ENCODE results near the gene PTX4. TPM values are rescaled to one million over a fixed set of nuclear protein-coding genes. Genes with fewer than 3 reads are reported as not detected.

Gene PTX4
- total and polyA plus RNA-seq, 9 of the 15 experiments (the other 6 are each of a cell fraction or from before 2014, with no cell fraction given), result 0.11 TPM; not detected in 8

DNA sequence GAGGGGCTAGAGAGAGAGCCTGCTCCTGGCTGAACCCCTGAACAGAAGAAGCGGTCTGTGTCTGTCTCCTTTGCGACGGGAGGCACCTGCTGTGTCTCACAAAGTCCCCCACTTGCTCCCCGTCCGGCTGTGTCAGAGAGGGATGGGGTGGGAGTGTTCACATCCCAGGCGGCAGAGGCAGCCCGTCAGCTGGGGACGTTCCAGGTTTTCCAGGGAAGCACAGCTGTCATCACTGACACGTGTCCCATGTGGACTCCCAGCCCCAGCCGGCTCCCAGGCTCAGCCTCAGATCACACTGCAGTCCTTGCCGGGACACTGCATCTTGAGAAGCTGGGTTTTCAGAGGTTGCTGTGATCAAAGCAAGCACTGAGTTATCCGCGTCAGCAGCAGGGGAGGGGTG, 6.0 kb upstream of the PTX4 start:
- Histone ChIP-seq H3K36me3 (ENCODE audit: control insufficient read depth, insufficient read depth, low read length) (peaks cover 54% of the 10 kb centered on the region; the same call in 2 of the 3 replicates), H3K79me2 (ENCODE audit: control insufficient read depth, insufficient read depth, low read length) (peaks cover 32% of the 10 kb centered on the region), H3K4me1 (replicated peaks in 1 of 2; ENCODE audit: control insufficient read depth in 2 of 2, insufficient read depth in 2 of 2, low read length in 2 of 2) (peaks cover 16 to 54% of the 10 kb centered on the region in 2 experiments; a peak in 3 of 5 replicates), H3K27me3 (ENCODE audit: control insufficient read depth in 2 of 2, insufficient read depth in 2 of 2, low read length in 2 of 2) (no peaks in the 10 kb centered on the region), H3K4me3 (peak overlapping the region; percentile 92; the same call in 1 of the 2 replicates), H3K4me2 (ENCODE audit: insufficient read depth, low read length) (peak overlapping the region; percentile 87; the same call in 1 of the 2 replicates), H2AFZ (ENCODE audit: low read depth, low read length) (no peak overlapping the region), H3K9me1 (ENCODE audit: control insufficient read depth, insufficient read depth, low read length) (no peaks in the 10 kb centered on the region), H4K20me1 (replicated peaks; ENCODE audit: control insufficient read depth, insufficient read depth, low read length) (peaks cover 7% of the 10 kb centered on the region; the same call in 1 of the 2 replicates), H3K9me3 (replicated peaks; ENCODE audit: control insufficient read depth, insufficient read depth, low read depth, low read length) (no peaks in the 10 kb centered on the region), H3K9ac (ENCODE audit: insufficient read depth in 1 of 2, low read depth in 2 of 2, low read length in 2 of 2) (peak overlapping the region in 1 of 2 experiments; percentile 99; a peak in 2 of 4 replicates), H3K27ac (ENCODE audit: extremely low read depth, low read depth, low read length) (no peak overlapping the region)
- FAIRE-seq, result no peak
- intact Hi-C loops (cut with micrococcal nuclease), result no loop called here
- ATAC-seq, result no peak
- ChIA-PET CTCF (ENCODE audit: low intra/inter-chr PET ratio) (no interaction called here), POLR2A (interaction anchor here (0.9 kb wide), 1 partner anchor 184 kb away, joined by 3 read pairs; no protein-coding TSS in a partner anchor)
- 93% methylated on average over 13 of the region's 13 CpGs for WGBS (ENCODE audit: insufficient coverage, low coverage, missing lambda C conversion rate)
- no peak for DNase-seq (ENCODE audit: extremely low read depth in 1 of 4, low spot score in 3 of 4)
- no TSS peak for BruUV-seq (replicated peaks)
- in situ Hi-C loops (cut with MboI), result no loop called here
- no peak for TF ChIP-seq ESRRA (IDR thresholded peaks at IDR 0.05; ENCODE audit: borderline replicate concordance, low read depth)
- no peak for TF ChIP-seq PPARD (CRISPR knock-in tag; IDR thresholded peaks at IDR 0.05)
- no peak for TF ChIP-seq RBFOX2 (IDR thresholded peaks at IDR 0.05; ENCODE audit: low read depth, low read length)
- TF ChIP-seq ZNF197 (CRISPR knock-in tag; IDR thresholded peaks at IDR 0.05; ENCODE audit: low read depth), result no peak
- no peak for TF ChIP-seq ATF7 (IDR thresholded peaks at IDR 0.05)
- TF ChIP-seq STAG1 (CRISPR knock-in tag; IDR thresholded peaks at IDR 0.05; ENCODE audit: borderline replicate concordance), result no peak
- no peak for TF ChIP-seq PML (IDR thresholded peaks at IDR 0.05; ENCODE audit: low read length)
- TF ChIP-seq, protein P1, sequence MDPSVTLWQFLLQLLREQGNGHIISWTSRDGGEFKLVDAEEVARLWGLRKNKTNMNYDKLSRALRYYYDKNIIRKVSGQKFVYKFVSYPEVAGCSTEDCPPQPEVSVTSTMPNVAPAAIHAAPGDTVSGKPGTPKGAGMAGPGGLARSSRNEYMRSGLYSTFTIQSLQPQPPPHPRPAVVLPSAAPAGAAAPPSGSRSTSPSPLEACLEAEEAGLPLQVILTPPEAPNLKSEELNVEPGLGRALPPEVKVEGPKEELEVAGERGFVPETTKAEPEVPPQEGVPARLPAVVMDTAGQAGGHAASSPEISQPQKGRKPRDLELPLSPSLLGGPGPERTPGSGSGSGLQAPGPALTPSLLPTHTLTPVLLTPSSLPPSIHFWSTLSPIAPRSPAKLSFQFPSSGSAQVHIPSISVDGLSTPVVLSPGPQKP (CRISPR knock-in tag; IDR thresholded peaks at IDR 0.05), result no peak
- no peak for TF ChIP-seq SP2 (IDR thresholded peaks at IDR 0.05; ENCODE audit: extremely low read depth, low read depth, low read length, poor library complexity, severe bottlenecking)
- TF ChIP-seq, protein P2, sequence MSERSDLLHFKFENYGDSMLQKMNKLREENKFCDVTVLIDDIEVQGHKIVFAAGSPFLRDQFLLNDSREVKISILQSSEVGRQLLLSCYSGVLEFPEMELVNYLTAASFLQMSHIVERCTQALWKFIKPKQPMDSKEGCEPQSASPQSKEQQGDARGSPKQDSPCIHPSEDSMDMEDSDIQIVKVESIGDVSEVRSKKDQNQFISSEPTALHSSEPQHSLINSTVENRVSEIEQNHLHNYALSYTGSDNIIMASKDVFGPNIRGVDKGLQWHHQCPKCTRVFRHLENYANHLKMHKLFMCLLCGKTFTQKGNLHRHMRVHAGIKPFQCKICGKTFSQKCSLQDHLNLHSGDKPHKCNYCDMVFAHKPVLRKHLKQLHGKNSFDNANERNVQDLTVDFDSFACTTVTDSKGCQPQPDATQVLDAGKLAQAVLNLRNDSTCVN (CRISPR knock-in tag; IDR thresholded peaks at IDR 0.05), result no peak
- TF ChIP-seq, protein P3, sequence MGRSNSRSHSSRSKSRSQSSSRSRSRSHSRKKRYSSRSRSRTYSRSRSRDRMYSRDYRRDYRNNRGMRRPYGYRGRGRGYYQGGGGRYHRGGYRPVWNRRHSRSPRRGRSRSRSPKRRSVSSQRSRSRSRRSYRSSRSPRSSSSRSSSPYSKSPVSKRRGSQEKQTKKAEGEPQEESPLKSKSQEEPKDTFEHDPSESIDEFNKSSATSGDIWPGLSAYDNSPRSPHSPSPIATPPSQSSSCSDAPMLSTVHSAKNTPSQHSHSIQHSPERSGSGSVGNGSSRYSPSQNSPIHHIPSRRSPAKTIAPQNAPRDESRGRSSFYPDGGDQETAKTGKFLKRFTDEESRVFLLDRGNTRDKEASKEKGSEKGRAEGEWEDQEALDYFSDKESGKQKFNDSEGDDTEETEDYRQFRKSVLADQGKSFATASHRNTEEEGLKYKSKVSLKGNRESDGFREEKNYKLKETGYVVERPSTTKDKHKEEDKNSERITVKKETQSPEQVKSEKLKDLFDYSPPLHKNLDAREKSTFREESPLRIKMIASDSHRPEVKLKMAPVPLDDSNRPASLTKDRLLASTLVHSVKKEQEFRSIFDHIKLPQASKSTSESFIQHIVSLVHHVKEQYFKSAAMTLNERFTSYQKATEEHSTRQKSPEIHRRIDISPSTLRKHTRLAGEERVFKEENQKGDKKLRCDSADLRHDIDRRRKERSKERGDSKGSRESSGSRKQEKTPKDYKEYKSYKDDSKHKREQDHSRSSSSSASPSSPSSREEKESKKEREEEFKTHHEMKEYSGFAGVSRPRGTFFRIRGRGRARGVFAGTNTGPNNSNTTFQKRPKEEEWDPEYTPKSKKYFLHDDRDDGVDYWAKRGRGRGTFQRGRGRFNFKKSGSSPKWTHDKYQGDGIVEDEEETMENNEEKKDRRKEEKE (IDR thresholded peaks at IDR 0.05; ENCODE audit: borderline replicate concordance in 1 of 2, control insufficient read depth in 1 of 2, low read depth in 2 of 2, low read length in 1 of 2), result no peak
- no peak for TF ChIP-seq LARP7 (IDR thresholded peaks at IDR 0.05)
- no peak for TF ChIP-seq HLTF (IDR thresholded peaks at IDR 0.05)
- TF ChIP-seq COPS2 (conservative IDR thresholded peaks at IDR 0.05), result no peak
- no peak for TF ChIP-seq E2F3 (CRISPR knock-in tag; IDR thresholded peaks at IDR 0.05)
- no peak for TF ChIP-seq KLF10 (CRISPR knock-in tag; IDR thresholded peaks at IDR 0.05)
- TF ChIP-seq NFE2L1 (tag; IDR thresholded peaks at IDR 0.05; ENCODE audit: borderline replicate concordance, low read depth), result no peak
